GM18502 (cell line): Measurements from ENCODE around the gene TNPO2.
A peak's percentile ranks its signal among the peaks of the same experiment; 100 is the strongest.
"Not testable (repeated sequence)": the region's sequence is repeated elsewhere in the genome, so short reads cannot be mapped to it uniquely, and the experiment has no call there.

Experiments
- ATAC-seq: cut with Tn5 transposase; IDR thresholded peaks from one replicate; pipeline ENCODE4 v1.9.1; 2021; ENCODE audit warnings: mild to moderate bottlenecking; ENCODE audit not compliant: unreplicated experiment, poor library complexity

The TNPO2 gene

DNA sequence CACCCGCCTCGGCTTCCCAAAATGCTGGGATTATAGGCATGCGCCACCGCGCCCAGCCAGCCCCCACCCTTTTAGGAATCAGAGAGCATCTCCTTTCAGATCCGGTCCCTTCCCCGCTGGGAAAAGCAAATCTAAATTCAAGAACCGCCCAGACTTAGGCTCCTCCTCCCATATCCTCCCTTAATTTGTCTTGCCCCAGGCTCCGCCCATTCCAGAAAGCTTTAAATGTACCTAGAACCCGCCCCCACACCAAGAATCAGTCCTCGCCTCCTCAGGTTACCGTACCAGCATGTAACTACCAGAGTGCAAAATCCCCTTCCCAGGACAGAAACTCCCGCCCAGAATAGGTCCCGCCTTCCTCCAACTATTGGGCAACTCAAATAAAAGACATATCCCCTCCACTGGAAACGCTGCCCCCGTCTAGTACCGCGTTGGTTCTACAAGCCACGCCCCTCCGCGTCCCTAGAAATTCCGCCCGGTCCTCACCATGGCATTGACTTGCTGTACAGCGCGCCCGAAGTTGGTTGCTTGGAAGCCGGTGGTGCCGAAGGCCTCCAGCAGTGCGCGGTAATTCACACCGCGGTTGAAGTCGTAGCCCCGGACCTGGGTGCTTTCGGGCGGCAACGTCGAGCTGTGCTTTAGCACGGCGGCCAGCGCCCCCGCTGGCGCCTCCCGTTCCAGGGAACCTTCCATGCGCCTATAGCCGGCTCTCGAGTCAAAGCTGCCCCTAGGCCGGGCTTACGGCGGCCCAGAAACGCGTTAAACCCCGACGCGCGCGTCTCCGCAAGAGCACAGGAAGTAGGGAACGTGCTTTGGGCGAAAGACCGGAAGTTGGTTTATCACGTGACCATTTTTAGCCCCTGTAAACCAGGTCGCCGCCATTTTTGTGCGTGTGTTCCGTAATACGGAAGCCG is 42.4 kb downstream of the TNPO2 start, which contains the start of gene DHPS:
TSS of gene DHPS (minus strand) at position 807 of the 914 bp plus-strand sequence. CDS start at position 693, 114 bp downstream.
- peak; percentile 75 for ATAC-seq

GRCh38 chr19:12680034-12680433 is 43.7 kb downstream of the TNPO2 start:
- no peak for ATAC-seq

DNA sequence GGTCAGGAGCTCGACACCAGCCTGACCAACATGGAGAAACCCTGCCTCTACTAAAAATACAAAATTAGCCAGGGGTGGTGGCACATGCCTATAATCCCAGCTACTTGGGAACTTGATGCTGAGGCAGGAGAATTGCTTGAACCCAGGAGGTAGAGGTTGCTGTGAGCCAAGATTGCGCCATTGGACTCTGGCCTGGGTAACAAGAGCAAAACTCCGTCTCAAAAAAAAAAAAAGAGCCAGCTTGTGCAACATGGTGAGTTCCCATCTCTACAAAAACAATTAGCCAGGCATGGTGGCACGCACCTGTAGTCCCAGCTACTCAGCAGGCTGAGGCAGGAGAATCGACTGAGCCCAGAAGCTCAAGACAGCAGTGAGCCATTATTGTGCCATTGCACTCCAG is 45.7 kb downstream of the TNPO2 start:
- not testable (repeated sequence) for ATAC-seq

GRCh38 chr19:12676928-12677327 is 46.8 kb downstream of the TNPO2 start:
- ATAC-seq: no peak

DNA sequence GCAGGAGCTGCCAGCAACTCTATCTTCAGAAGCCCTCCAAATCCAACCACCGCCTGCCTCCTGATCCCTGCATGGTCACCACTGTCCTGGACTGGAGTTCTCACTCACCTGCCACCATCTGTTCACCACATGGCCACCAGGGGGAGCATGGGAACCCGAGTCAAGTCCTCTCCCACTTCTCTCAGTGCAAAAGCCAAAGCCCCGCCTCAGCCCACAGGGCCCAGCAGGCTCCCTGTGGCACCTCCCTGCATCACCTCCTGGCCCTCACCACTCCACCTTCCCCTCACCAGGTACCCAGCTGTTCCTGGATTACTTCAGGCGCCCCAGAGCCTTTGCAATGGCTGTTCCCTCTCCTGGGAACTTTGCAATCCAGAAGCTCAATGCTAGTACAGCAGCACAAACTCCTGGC is 47.3 kb downstream of the TNPO2 start:
- no peak for ATAC-seq

DNA sequence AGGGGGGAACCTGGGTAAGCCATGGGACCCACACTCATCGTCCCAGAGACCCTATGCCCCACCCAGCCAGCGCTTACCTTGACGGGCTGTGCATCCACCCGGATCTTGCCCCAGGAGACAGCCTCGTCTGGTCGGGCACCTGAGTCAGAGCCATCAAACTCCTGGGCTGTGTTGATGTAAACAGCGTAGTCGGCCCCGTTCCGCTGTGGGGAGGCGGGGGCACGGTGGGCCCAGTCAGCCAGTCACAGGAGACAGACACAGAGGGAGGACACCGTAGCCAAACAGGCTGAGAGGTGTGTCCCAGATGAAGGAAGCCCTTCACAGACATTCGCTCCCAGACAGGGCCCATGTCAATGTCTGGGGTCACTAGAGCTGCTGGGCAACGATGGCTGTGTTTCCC is 47.8 kb downstream of the TNPO2 start:
- ATAC-seq: no peak

- no peak for ATAC-seq
These were observed 48.3 kb downstream of the TNPO2 start for GRCh38 chr19:12675399-12675798.

GRCh38 chr19:12672744-12673143 is 51.0 kb downstream of the TNPO2 start:
- no peak for ATAC-seq

DNA sequence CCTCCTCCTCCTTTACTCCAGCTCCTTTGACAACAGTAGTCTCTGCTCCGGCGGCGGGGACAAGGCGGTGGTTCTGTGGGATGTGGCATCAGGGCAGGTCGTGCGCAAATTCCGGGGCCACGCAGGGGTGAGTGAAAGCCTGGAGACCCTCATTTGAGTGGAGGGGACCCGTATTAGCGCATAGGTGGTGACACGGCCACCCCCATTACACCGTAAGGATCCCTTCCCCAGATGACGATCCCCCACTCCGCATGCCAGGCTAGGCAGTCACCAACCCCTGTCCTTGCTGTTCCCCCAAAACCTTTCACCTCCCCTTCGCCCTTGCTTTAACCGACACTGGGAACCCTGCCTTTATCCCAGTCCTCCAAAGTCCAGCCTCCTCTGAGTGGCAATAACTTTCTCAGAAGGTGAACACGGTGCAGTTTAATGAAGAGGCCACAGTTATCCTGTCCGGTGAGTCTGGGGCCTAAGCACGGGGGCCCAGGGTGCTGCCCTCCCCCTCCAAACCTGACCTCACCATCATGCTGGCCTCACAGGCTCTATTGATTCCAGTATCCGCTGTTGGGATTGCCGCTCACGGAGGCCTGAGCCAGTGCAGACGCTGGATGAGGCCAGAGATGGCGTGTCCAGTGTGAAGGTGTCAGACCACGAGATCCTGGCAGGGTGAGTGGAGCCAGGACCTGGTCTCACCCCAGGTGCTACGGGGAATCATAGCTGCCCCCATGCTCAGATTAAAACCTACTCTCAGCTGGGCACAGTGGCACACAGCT is 53.4 kb downstream of the TNPO2 start:
- ATAC-seq: no peak

GRCh38 chr19:12669270-12670158 is 54.2 kb downstream of the TNPO2 start:
- ATAC-seq: peak; percentile 43

- ATAC-seq: peak; percentile 7
These were observed 54.8 kb downstream of the TNPO2 start for GRCh38 chr19:12668932-12669269.

- no peak for ATAC-seq
These were observed 55.4 kb downstream of the TNPO2 start for GRCh38 chr19:12668346-12668745.

- no peak for ATAC-seq
These were observed 55.9 kb downstream of the TNPO2 start for GRCh38 chr19:12667731-12668302.

- peak; percentile 54 for ATAC-seq
These were observed 57.3 kb downstream of the TNPO2 start, which contains the start of the genes MAN2B1 and WDR83 for GRCh38 chr19:12666265-12667048. Gene MAN2B1, minus strand, starts transcription at chr19:12666742. Its CDS starts 41 bp downstream, at chr19:12666701. Gene WDR83, plus strand, starts transcription at chr19:12666807. Its CDS starts 2,984 bp downstream, at chr19:12669791.

GRCh38 chr19:12665671-12666264 is 58.0 kb downstream of the TNPO2 start:
- no peak for ATAC-seq

DNA sequence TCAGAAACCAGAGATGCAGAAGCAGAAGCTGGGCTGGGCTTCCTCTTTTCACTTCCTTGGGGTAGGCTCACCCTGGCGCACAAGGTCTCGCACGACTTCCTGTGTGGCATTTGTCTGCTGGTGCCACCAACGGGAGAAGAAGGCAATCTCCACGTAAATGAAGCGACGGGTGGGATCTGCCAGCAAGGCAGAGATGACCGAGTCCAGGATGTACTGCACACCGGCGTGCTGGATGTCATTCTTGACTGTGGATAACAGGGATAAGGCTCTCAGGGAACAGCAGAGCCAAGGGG is 58.5 kb downstream of the TNPO2 start:
- no peak for ATAC-seq

DNA sequence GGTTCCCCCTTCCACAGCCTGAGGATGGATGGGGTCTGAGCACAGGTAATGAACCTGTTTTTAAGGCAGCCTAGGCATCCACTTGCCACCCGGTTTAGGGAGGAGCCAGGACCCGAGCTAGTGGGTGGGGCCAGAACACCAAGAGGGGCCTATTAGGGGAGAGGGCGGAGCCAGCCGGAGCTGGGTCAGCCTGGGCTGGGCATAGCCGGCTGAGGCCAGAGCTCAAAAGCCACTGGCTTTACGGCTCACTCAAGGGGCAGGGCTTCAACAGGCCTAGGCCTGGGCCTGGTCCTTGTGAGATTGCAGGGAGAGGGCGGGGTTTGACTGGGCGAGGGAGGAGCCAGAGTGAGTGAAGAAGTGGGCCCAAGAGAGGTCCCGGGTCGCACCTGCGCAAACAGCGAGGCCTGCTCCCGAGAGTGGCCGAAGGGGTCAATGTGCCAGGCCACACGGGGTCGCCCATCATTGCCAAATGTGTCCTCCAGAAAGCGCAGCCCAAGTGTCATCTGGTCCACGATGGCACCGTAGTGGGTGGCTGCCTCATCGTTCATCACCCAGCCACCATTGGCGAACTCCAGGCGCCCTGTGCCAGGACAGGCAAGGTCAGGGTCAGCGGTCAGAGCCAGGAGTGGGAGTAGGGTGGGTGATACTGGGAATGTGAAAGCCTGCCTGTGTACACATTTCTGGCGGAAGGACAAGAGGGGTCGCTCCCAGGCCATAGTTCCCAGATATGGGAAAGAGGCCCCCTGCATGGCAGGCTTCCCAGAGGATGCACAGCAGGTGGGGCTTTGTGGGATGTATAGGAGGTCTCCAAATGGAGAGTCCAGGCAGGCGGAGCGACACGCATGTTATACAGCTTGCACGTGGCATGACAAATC is 59.1 kb downstream of the TNPO2 start:
- no peak for ATAC-seq

- ATAC-seq: no peak
These were observed 62.8 kb downstream of the TNPO2 start for GRCh38 chr19:12660980-12661379.
